Lower lobe of right lung (tissue), 2 donors: ENCODE measurements around the gene KDM4B. TPM values are rescaled to one million over a fixed set of nuclear protein-coding genes. Genes with fewer than 3 reads are reported as not detected.

Source experiments
- ATAC-seq, 2 donors: fragments of 200-7000 bp; cut with Tn5 transposase; one replicate each; pipeline ENCODE4 v1.9.1; 2020 to 2022; ENCODE audit warnings: mild to moderate bottlenecking in 2 of 2, moderate library complexity in 2 of 2
- DNase-seq: peaks from one replicate; pipeline ENCODE4 v3.0.0-alpha.2; 2020
- H3K27ac ChIP-seq: fragments of 200-600 bp; one replicate; pipeline ENCODE4 v1.8.0; 2022
- H3K27me3 ChIP-seq: fragments of 200-600 bp; one replicate; pipeline ENCODE4 v1.8.0; 2022; ENCODE audit warnings: low read depth
- H3K36me3 ChIP-seq: fragments of 200-600 bp; one replicate; pipeline ENCODE4 v1.8.0; 2022; ENCODE audit warnings: mild to moderate bottlenecking
- H3K4me1 ChIP-seq: fragments of 200-600 bp; one replicate; pipeline ENCODE4 v1.8.0; 2022
- H3K4me3 ChIP-seq: fragments of 200-600 bp; one replicate; pipeline ENCODE4 v1.8.0; 2022; ENCODE audit warnings: mild to moderate bottlenecking
- H3K9me3 ChIP-seq: fragments of 200-600 bp; one replicate; pipeline ENCODE4 v1.8.0; 2022
- CTCF ChIP-seq: fragments of 200-600 bp; IDR thresholded peaks from one replicate; pipeline ENCODE4 v1.8.0; 2022; ENCODE audit warnings: antibody characterized with exemption, mild to moderate bottlenecking
- intact Hi-C: fragments of 100-400 bp; cut with DNase I; formaldehyde crosslinking; loops from one replicate; pipeline ENCODE4 v1.11.0; 2022
- total RNA-seq: library from RNA; stranded (reverse); fragmentation: NEBNext Ultra II Directional; extraction: Animal tissue kit (Norgen Biotek cat#: 25700); gene quantifications from one replicate; pipeline ENCODE4 v1.2.1, GENCODE V29; 2021
- donor health status: DM: no; HTN: yes; CAD: no; lungs with severe emphysema.

KDM4B gene
- total RNA-seq, 1 donor from 2014 or later: 40.3 TPM

DNA sequence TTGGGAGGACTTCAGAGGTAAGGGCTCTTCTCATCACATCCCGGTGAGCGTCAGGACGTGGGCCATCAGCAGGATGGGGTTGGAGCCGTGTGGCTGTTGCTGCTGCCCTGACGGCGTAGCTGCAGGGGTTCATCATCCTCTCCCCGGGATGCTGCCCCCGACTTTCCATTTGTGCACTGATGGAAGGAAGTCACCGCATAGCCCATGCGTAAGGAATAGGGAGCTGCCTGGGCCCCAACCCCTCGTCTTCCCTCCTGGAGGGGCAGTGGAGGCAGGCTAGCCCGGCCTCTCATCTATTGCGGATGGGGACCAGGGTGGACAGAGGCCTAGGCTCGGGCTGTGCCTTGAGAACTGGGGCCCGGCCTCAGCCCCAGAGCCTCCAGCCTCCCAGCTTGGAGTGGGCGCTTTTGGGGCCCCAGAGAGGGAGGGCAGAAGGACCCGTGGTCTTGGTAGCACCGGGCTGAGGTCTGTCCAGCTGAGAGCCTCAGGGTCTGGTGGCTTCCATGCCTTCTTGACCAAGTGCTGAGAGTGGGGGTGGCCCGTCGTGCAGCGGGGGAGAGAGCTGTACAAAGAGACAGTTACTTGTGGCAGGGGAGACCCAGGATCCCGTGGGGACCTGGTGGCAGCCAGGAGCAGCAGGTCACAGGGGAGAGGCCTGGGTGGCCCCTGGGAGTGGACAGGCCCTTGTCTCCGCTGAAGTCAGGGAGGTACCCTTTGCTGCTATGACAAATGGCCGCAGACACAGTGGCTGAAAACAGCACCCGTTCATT is 44.0 kb downstream of the KDM4B start:
- intact Hi-C loops: no loop called here
- H3K27me3 ChIP-seq: no peaks in the 10 kb centered on the region
- H3K4me3 ChIP-seq: no peak overlapping the region
- no peaks in the 10 kb centered on the region for H3K4me1 ChIP-seq
- no peaks in the 10 kb centered on the region for H3K9me3 ChIP-seq
- H3K27ac ChIP-seq: no peak overlapping the region
- no peak for TF ChIP-seq CTCF
- peaks cover 20% of the 10 kb centered on the region for H3K36me3 ChIP-seq
- no peak for DNase-seq
- no peak for ATAC-seq

GRCh38 chr19:5013761-5014160 is 44.8 kb downstream of the KDM4B start:
- TF ChIP-seq CTCF: no peak
- Histone ChIP-seq H3K9me3 (no peaks in the 10 kb centered on the region), H3K36me3 (peaks cover 29% of the 10 kb centered on the region), H3K27ac (no peak overlapping the region), H3K27me3 (no peaks in the 10 kb centered on the region), H3K4me3 (no peak overlapping the region), H3K4me1 (no peaks in the 10 kb centered on the region)
- DNase-seq: no peak
- no peak for ATAC-seq
- intact Hi-C loops: no loop called here

- DNase-seq (no peak), ATAC-seq (no peak)
- intact Hi-C loops: no loop called here
Observed at GRCh38 chr19:5014941-5015340, 46.0 kb downstream of the KDM4B start.

DNA sequence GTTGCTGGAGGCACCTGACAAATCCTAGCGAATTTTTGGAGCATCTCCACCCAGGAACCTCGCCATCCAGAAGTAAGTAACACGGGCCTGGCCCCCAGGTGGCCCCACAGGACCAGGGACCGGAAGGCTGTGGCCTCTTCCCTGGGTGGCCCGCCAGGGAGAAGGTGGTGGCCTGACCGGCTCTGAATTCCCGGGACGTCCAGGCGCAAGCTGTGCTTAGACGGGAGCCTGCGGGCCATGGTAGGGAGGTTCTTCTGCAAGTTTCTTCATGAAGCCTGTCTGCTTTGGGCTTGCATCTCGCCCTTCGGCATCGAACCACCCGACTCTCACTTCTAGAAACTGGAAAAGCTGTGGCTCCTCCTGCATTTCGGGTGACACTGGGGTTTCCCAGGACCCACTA is 47.4 kb downstream of the KDM4B start:
- Histone ChIP-seq H3K9me3 (no peaks in the 10 kb centered on the region), H3K27me3 (no peaks in the 10 kb centered on the region), H3K27ac (no peak overlapping the region), H3K36me3 (peaks cover 34% of the 10 kb centered on the region), H3K4me3 (no peak overlapping the region), H3K4me1 (no peaks in the 10 kb centered on the region)
- intact Hi-C loops: no loop called here
- no peak for TF ChIP-seq CTCF
- DNase-seq: no peak
- no peak for ATAC-seq

More at GRCh38 chr19:5014941-5015340, 46.0 kb downstream of the KDM4B start:
- Histone ChIP-seq H3K27ac (no peak overlapping the region), H3K36me3 (peaks cover 29% of the 10 kb centered on the region), H3K9me3 (no peaks in the 10 kb centered on the region), H3K4me1 (no peaks in the 10 kb centered on the region), H3K27me3 (no peaks in the 10 kb centered on the region), H3K4me3 (no peak overlapping the region)
- TF ChIP-seq CTCF: no peak

- H3K4me3 ChIP-seq: no peak overlapping the region
- H3K36me3 ChIP-seq: peaks cover 34% of the 10 kb centered on the region
- no peak for TF ChIP-seq CTCF
- H3K9me3 ChIP-seq: no peaks in the 10 kb centered on the region
- ATAC-seq (no peak), DNase-seq (no peak)
- no peaks in the 10 kb centered on the region for H3K4me1 ChIP-seq
- intact Hi-C loops: no loop called here
- no peak overlapping the region for H3K27ac ChIP-seq
- H3K27me3 ChIP-seq: no peaks in the 10 kb centered on the region
Observed at GRCh38 chr19:5016781-5017180, 47.9 kb downstream of the KDM4B start.
